Measurements from ENCODE around the gene OXCT1.

- TF ChIP-seq CTCF (conservative IDR thresholded peaks at IDR 0.05 in 1 of 2, IDR thresholded peaks at IDR 0.05 in 1 of 2; ENCODE audit: extremely low read depth in 1 of 2, insufficient read depth in 1 of 2, low read depth in 1 of 2, low read length in 2 of 2) (no peak), EZH2 (IDR thresholded peaks at IDR 0.05; ENCODE audit: borderline replicate concordance, low read length) (no peak)
These were observed 4.4 kb upstream of the OXCT1 start for GRCh38 chr5:41874512-41875060.
